ENCODE measurements around the gene ADIPOQ.
"Not testable (repeated sequence)": the region's sequence is repeated elsewhere in the genome, so short reads cannot be mapped to it uniquely, and the experiment has no call there.

Gene ADIPOQ

GRCh38 chr3:186847437-186847836 lies 4.9 kb downstream of the ADIPOQ start:
- Histone ChIP-seq H3K27ac (ENCODE audit: low read length) (no peak overlapping the region), H3K4me1 (ENCODE audit: control insufficient read depth, insufficient read depth, low read length) (no peaks in the 10 kb centered on the region), H3K36me3 (ENCODE audit: control insufficient read depth, insufficient read depth, low read length) (no peaks in the 10 kb centered on the region), H3K9me3 (ENCODE audit: control insufficient read depth, insufficient read depth, low read length) (no peaks in the 10 kb centered on the region), H3K4me3 (ENCODE audit: low read length) (no peak overlapping the region), H3K27me3 (ENCODE audit: control insufficient read depth, insufficient read depth, low read length) (no peaks in the 10 kb centered on the region)
- DNase-seq (ENCODE audit: low read depth, low spot score) = no peak
- no CpG with 5 or more reads among the region's 2 CpGs for WGBS (ENCODE audit: insufficient coverage, insufficient read length)

GRCh38 chr3:186849374-186849975 lies 7.0 kb downstream of the ADIPOQ start:
- Histone ChIP-seq H3K27me3 (ENCODE audit: control insufficient read depth, insufficient read depth, low read length) (no peaks in the 10 kb centered on the region), H3K4me3 (ENCODE audit: low read length) (no peak overlapping the region), H3K9me3 (ENCODE audit: control insufficient read depth, insufficient read depth, low read length) (no peaks in the 10 kb centered on the region), H3K4me1 (ENCODE audit: control insufficient read depth, insufficient read depth, low read length) (no peaks in the 10 kb centered on the region), H3K27ac (ENCODE audit: low read length) (no peak overlapping the region), H3K36me3 (ENCODE audit: control insufficient read depth, insufficient read depth, low read length) (no peaks in the 10 kb centered on the region; the same call in 1 of the 2 replicates)
- no peak for DNase-seq (ENCODE audit: low read depth, low spot score)
- no CpG with 5 or more reads among the region's 1 CpG for WGBS (ENCODE audit: insufficient coverage, insufficient read length)

GRCh38 chr3:186851835-186852234 lies 9.3 kb downstream of the ADIPOQ start:
- WGBS (ENCODE audit: insufficient coverage, insufficient read length) = no CpG with 5 or more reads among the region's 3 CpGs
- not testable (repeated sequence) for H3K36me3 ChIP-seq (ENCODE audit: control insufficient read depth, insufficient read depth, low read length); H3K4me3 ChIP-seq (ENCODE audit: low read length); H3K27me3 ChIP-seq (ENCODE audit: control insufficient read depth, insufficient read depth, low read length); DNase-seq (ENCODE audit: low read depth, low spot score); H3K4me1 ChIP-seq (ENCODE audit: control insufficient read depth, insufficient read depth, low read length); H3K9me3 ChIP-seq (ENCODE audit: control insufficient read depth, insufficient read depth, low read length); H3K27ac ChIP-seq (ENCODE audit: low read length)

- Histone ChIP-seq H3K4me3 (ENCODE audit: low read length) (no peak overlapping the region), H3K27me3 (ENCODE audit: control insufficient read depth, insufficient read depth, low read length) (no peaks in the 10 kb centered on the region), H3K27ac (ENCODE audit: low read length) (no peak overlapping the region), H3K9me3 (ENCODE audit: control insufficient read depth, insufficient read depth, low read length) (no peaks in the 10 kb centered on the region), H3K36me3 (ENCODE audit: control insufficient read depth, insufficient read depth, low read length) (no peaks in the 10 kb centered on the region; the same call in 1 of the 2 replicates), H3K4me1 (ENCODE audit: control insufficient read depth, insufficient read depth, low read length) (no peaks in the 10 kb centered on the region)
- WGBS (ENCODE audit: insufficient coverage, insufficient read length) = no CpG with 5 or more reads among the region's 6 CpGs
- DNase-seq (ENCODE audit: low read depth, low spot score) = no peak
These were observed 10.5 kb downstream of the ADIPOQ start for GRCh38 chr3:186852994-186853393.

GRCh38 chr3:186854146-186854545 lies 11.6 kb downstream of the ADIPOQ start:
- H3K27me3 ChIP-seq (ENCODE audit: control insufficient read depth, insufficient read depth, low read length) = no peaks in the 10 kb centered on the region
- no peaks in the 10 kb centered on the region; the same call in 1 of the 2 replicates for H3K36me3 ChIP-seq (ENCODE audit: control insufficient read depth, insufficient read depth, low read length)
- no peak overlapping the region for H3K27ac ChIP-seq (ENCODE audit: low read length)
- no peak overlapping the region for H3K4me3 ChIP-seq (ENCODE audit: low read length)
- WGBS (ENCODE audit: insufficient coverage, insufficient read length) = no CpG with 5 or more reads among the region's 8 CpGs
- H3K9me3 ChIP-seq (ENCODE audit: control insufficient read depth, insufficient read depth, low read length) = no peaks in the 10 kb centered on the region
- no peaks in the 10 kb centered on the region for H3K4me1 ChIP-seq (ENCODE audit: control insufficient read depth, insufficient read depth, low read length)
- DNase-seq (ENCODE audit: low read depth, low spot score) = no peak

GRCh38 chr3:186854954-186855353 lies 12.4 kb downstream of the ADIPOQ start:
- Histone ChIP-seq H3K36me3 (ENCODE audit: control insufficient read depth, insufficient read depth, low read length) (no peaks in the 10 kb centered on the region; the same call in 1 of the 2 replicates), H3K27me3 (ENCODE audit: control insufficient read depth, insufficient read depth, low read length) (no peaks in the 10 kb centered on the region), H3K4me1 (ENCODE audit: control insufficient read depth, insufficient read depth, low read length) (no peaks in the 10 kb centered on the region), H3K27ac (ENCODE audit: low read length) (no peak overlapping the region), H3K9me3 (ENCODE audit: control insufficient read depth, insufficient read depth, low read length) (no peaks in the 10 kb centered on the region), H3K4me3 (ENCODE audit: low read length) (no peak overlapping the region)
- DNase-seq (ENCODE audit: low read depth, low spot score) = no peak
- no CpG with 5 or more reads among the region's 1 CpG for WGBS (ENCODE audit: insufficient coverage, insufficient read length)

GRCh38 chr3:186857743-186858142 lies 15.2 kb downstream of the ADIPOQ start:
- Histone ChIP-seq H3K4me3 (ENCODE audit: low read length) (no peak overlapping the region), H3K27me3 (ENCODE audit: control insufficient read depth, insufficient read depth, low read length) (no peaks in the 10 kb centered on the region), H3K9me3 (ENCODE audit: control insufficient read depth, insufficient read depth, low read length) (no peaks in the 10 kb centered on the region), H3K4me1 (ENCODE audit: control insufficient read depth, insufficient read depth, low read length) (no peaks in the 10 kb centered on the region), H3K27ac (ENCODE audit: low read length) (no peak overlapping the region), H3K36me3 (ENCODE audit: control insufficient read depth, insufficient read depth, low read length) (no peaks in the 10 kb centered on the region; the same call in 1 of the 2 replicates)
- no peak for DNase-seq (ENCODE audit: low read depth, low spot score)
- 100% methylated on average over 1 of the region's 4 CpGs for WGBS (ENCODE audit: insufficient coverage, insufficient read length)

- not testable (repeated sequence) for H3K9me3 ChIP-seq (ENCODE audit: control insufficient read depth, insufficient read depth, low read length); H3K27ac ChIP-seq (ENCODE audit: low read length); H3K36me3 ChIP-seq (ENCODE audit: control insufficient read depth, insufficient read depth, low read length); DNase-seq (ENCODE audit: low read depth, low spot score); H3K27me3 ChIP-seq (ENCODE audit: control insufficient read depth, insufficient read depth, low read length); H3K4me1 ChIP-seq (ENCODE audit: control insufficient read depth, insufficient read depth, low read length); H3K4me3 ChIP-seq (ENCODE audit: low read length)
- no CpG with 5 or more reads among the region's 13 CpGs for WGBS (ENCODE audit: insufficient coverage, insufficient read length)
These were observed 22.8 kb downstream of the ADIPOQ start for GRCh38 chr3:186865215-186865853.

- H3K4me3 ChIP-seq (ENCODE audit: low read length); H3K27ac ChIP-seq (ENCODE audit: low read length); H3K36me3 ChIP-seq (ENCODE audit: control insufficient read depth, insufficient read depth, low read length); H3K27me3 ChIP-seq (ENCODE audit: control insufficient read depth, insufficient read depth, low read length); H3K9me3 ChIP-seq (ENCODE audit: control insufficient read depth, insufficient read depth, low read length); DNase-seq (ENCODE audit: low read depth, low spot score); H3K4me1 ChIP-seq (ENCODE audit: control insufficient read depth, insufficient read depth, low read length): not testable (repeated sequence)
- no CpG with 5 or more reads among the region's 5 CpGs for WGBS (ENCODE audit: insufficient coverage, insufficient read length)
These were observed 23.6 kb downstream of the ADIPOQ start for GRCh38 chr3:186866095-186866494.

- no CpG with 5 or more reads among the region's 2 CpGs for WGBS (ENCODE audit: insufficient coverage, insufficient read length)
- H3K9me3 ChIP-seq (ENCODE audit: control insufficient read depth, insufficient read depth, low read length) = no peaks in the 10 kb centered on the region
- no peaks in the 10 kb centered on the region for H3K36me3 ChIP-seq (ENCODE audit: control insufficient read depth, insufficient read depth, low read length)
- no peaks in the 10 kb centered on the region for H3K27me3 ChIP-seq (ENCODE audit: control insufficient read depth, insufficient read depth, low read length)
- DNase-seq (ENCODE audit: low read depth, low spot score) = no peak
- H3K27ac ChIP-seq (ENCODE audit: low read length) = no peak overlapping the region
- H3K4me3 ChIP-seq (ENCODE audit: low read length) = no peak overlapping the region
- H3K4me1 ChIP-seq (ENCODE audit: control insufficient read depth, insufficient read depth, low read length) = no peaks in the 10 kb centered on the region
These were observed 27.0 kb downstream of the ADIPOQ start for GRCh38 chr3:186869253-186870100.

Data from iPS DF 6.9 (cell line).